ENCODE results near the gene DAPK2. TPM values are rescaled to one million over a fixed set of nuclear protein-coding genes. Genes with fewer than 3 reads are reported as not detected.

DAPK2 gene
- total RNA-seq, 1 donor from 2014 or later: 43.4 TPM

- DNase-seq: no peak
- ATAC-seq: no peak
- intact Hi-C loops (cut with micrococcal nuclease): no loop called here
Measured at GRCh38 chr15:63984331-63984730, 62.0 kb downstream of the DAPK2 start.

DNA sequence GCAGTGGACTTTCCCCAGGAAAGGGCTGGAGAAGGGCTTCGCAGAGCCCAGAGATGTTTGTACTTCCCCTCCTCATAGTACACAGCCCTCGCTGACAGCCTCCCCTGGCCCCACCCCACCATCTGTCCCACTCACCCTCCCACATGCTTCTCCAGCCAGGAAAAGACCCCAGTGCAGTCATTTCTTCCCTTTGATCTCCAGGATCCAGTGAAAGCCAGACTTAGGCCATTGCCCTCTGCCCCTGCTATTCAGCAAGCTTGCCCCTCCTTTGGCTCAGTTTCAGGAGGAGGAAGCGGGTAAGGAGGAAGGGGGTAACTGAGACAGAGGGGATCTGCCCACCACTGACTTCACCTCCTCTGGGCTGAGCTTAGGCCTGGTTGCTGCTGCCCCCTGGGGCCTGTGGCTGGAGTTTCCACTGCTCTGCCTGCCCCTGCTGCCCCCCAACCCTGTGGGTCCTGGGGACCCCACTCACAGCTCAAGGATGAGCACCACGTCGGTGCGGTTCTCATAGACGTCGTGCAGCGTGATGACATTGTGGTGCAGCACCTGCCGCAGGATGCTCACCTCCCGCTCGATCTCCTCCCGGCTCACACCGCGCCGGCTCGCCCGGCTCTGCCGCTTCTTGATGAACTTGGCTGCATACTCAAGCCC lies 63.1 kb downstream of the DAPK2 start:
- intact Hi-C loops (cut with micrococcal nuclease): no loop called here
- ATAC-seq (no peak), DNase-seq (no peak)

DNA sequence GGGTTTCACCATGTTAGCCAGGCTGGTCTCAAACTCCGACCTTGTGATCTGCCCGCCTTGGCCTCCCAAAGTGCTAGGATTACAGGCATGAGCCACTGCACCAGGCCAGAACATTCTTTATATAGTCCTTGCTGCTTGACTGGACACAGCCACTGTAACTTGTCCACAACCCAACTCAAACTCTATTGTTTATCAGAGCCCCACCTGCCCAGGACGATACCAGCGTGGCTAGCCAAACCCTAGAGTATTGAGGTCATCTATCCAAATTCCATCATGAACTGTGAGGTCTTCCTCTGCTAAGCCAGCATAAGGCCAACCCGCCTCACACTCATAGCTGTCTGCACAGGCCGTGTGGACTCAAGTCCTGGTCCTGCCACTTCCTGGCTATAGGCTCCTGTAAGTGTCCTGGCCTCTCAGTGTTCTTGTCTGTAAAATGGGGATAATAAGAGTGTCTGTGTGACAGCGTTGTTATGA lies 63.9 kb downstream of the DAPK2 start:
- intact Hi-C loops (cut with micrococcal nuclease): no loop called here
- ATAC-seq (no peak), DNase-seq (no peak)

- DNase-seq (no peak), ATAC-seq (no peak)
- intact Hi-C loops (cut with micrococcal nuclease): no loop called here
Measured at GRCh38 chr15:63981596-63982320, 64.5 kb downstream of the DAPK2 start.

DNA sequence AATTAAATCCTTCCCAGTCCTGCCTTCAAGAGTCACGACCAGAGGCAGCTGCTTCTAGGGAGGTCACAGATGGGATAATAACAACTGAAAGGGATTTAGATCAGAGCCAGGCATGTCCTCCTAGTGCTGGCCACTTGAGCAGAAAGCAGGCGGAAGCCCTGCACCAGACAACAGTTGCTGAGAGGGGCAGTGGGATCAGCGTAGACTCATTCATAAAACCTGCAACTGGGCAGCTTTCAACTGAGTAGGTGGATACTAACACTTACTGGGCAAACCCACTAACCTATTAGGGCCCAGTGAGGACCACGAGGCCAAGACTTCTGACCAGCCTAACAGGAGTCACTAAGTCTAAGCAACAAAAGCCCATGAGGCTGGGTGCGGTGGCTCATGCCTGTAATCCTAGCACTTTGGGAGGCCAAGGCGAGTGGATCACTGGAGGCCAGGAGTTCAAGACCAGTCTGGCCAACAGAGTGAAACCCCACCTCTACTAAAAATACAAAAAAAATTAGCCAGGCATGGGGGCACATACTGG lies 67.0 kb downstream of the DAPK2 start:
- intact Hi-C loops (cut with micrococcal nuclease): loop anchor here (10.0 kb wide), 1 partner anchor 65 kb away; the partner anchor contains the start of gene DAPK2
- DNase-seq: no peak
- peak; percentile 51 for ATAC-seq

- ATAC-seq: peak; percentile 94
- intact Hi-C loops (cut with micrococcal nuclease): loop anchor here (10.0 kb wide), 1 partner anchor 66 kb away; the partner anchor contains the start of gene DAPK2
- DNase-seq: peak; percentile 79
Measured at GRCh38 chr15:63978511-63979261, 67.6 kb downstream of the DAPK2 start.

- ATAC-seq: no peak
- DNase-seq: no peak
- intact Hi-C loops (cut with micrococcal nuclease): loop anchor here (10.0 kb wide), 1 partner anchor 68 kb away; the partner anchor contains the start of gene DAPK2
Measured at GRCh38 chr15:63977119-63977518, 69.2 kb downstream of the DAPK2 start.

- ATAC-seq: no peak
- intact Hi-C loops (cut with micrococcal nuclease): loop anchor here (10.0 kb wide), 1 partner anchor 71 kb away; the partner anchor contains the start of gene DAPK2
Measured at GRCh38 chr15:63974021-63974420, 72.3 kb downstream of the DAPK2 start.

GRCh38 chr15:63973212-63974009 lies 72.9 kb downstream of the DAPK2 start:
- ATAC-seq: no peak
- intact Hi-C loops (cut with micrococcal nuclease): loop anchor here (10.0 kb wide), 1 partner anchor 71 kb away; the partner anchor contains the start of gene DAPK2
- DNase-seq: no peak

More at GRCh38 chr15:63974021-63974420, 72.3 kb downstream of the DAPK2 start:
- no peak for DNase-seq

DNA sequence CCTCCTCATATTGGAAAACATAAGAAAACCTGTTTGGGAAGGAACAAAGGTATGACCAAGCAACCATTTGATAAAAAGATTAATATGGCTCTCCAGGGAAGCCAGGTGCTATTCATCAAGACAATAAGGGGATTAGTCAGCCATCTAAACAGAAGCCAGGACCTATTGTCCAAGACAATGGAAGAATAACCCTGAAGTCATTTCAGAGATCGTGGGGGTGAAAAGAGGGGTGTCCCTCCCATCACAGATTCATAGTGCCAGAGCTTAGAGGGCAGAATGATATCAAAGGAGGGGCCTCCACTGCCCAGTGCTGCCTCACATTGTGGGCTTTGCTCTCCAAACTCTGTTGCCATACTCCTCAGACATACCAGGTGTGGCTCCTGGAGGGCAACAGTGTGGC lies 73.5 kb downstream of the DAPK2 start:
- DNase-seq (no peak), ATAC-seq (no peak)
- intact Hi-C loops (cut with micrococcal nuclease): loop anchor here (10.0 kb wide), 1 partner anchor 72 kb away; the partner anchor contains the start of gene DAPK2

GRCh38 chr15:63971904-63972303 lies 74.4 kb downstream of the DAPK2 start:
- ATAC-seq (no peak), DNase-seq (no peak)
- intact Hi-C loops (cut with micrococcal nuclease): loop anchor here (10.0 kb wide), 1 partner anchor 73 kb away; the partner anchor contains the start of gene DAPK2

GRCh38 chr15:63971427-63971805 lies 74.9 kb downstream of the DAPK2 start:
- no peak for ATAC-seq
- DNase-seq: no peak
- intact Hi-C loops (cut with micrococcal nuclease): loop anchor here (10.0 kb wide), 1 partner anchor 73 kb away; the partner anchor contains the start of gene DAPK2

- ATAC-seq: no peak
- no peak for DNase-seq
- intact Hi-C loops (cut with micrococcal nuclease): loop anchor here (10.0 kb wide), 1 partner anchor 74 kb away; the partner anchor contains the start of gene DAPK2
Measured at GRCh38 chr15:63970621-63971426, 75.5 kb downstream of the DAPK2 start.

DNA sequence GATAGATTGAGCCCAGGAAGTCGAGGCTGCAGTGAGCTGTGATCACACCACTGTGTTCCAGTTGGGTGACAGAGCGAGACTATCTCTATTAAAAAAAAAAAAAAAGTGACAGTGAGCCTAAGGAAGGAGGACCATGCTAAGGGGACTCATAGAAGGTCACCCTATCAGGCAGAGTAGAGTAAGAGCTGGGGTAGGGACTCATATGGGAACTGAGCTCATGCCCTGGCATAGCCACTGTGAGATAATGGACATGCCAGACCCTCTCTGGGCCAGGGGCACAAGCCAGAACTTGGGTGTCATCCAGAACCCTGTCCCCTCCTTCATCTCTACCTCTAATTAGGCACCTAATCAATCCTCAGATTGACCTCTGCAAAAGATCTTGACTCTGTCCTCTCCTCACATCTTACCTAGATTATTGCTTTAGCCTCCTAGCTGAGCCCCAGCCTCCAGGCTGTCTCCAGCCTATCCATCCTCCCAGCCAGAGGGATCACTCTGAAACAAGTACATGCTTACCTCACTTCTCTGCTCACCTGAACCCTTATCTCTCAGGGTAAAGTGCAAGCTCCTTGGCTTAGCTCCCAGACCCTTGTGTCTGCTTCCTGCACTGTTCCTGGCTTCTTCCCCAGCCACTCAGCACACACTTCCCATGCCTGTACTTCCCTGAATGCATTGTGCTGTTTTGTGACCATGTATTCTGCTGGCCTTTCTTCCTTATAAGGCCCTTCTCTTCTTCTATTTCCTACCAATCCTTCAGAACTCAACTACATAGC lies 76.4 kb downstream of the DAPK2 start:
- intact Hi-C loops (cut with micrococcal nuclease): loop anchor here (10.0 kb wide), 1 partner anchor 75 kb away; the partner anchor contains the start of gene DAPK2
- peak; percentile 87 for ATAC-seq
- DNase-seq: peak; percentile 54

- intact Hi-C loops (cut with micrococcal nuclease): no loop called here
- ATAC-seq (no peak), DNase-seq (no peak)
Measured at GRCh38 chr15:63968700-63969099, 77.6 kb downstream of the DAPK2 start.

DNA sequence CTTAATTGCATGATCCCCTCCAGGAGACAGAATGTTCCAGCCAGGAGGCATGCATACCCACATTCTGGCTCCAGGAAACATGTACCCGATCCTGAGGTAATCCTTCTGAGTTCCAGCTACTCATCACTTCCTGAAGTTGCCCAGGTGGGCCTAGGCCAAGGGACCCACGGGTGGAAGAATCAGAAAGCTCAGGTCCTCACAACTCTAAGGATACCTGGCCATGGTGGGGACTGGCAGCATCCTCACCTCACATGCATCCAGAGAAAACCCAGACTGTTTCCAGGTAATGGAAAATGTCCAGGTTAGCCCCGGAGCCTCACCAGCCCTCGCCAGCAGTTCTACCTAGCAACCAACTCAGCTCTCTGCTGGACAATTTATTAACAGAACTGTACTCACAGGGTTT lies 78.2 kb downstream of the DAPK2 start:
- ATAC-seq (peak; percentile 10), DNase-seq (no peak)
- intact Hi-C loops (cut with micrococcal nuclease): no loop called here

DNA sequence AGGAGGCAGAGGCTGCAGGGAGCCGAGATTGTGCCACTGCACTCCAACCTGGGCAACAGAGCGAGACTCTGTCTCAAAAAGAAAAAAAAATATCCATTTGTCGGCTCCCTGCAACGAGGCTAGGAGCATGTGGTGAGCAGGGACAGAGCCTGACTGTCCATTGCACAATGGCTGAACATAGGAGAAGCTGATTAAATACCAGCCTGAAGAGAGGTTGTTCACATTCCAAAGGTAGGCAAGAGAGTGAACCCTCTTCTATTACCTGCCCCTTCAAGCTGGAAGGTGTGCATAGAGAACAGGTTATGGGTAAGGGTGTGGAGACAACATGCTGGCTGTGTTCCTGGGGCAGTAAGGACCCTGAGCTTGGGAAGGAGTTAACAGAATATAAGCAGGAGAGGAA lies 78.7 kb downstream of the DAPK2 start:
- DNase-seq (no peak), ATAC-seq (no peak)
- intact Hi-C loops (cut with micrococcal nuclease): no loop called here

Measured in left ventricle myocardium superior (tissue), 1 donor.